NB4 (cell line): Measurements from ENCODE around the gene CADPS.

Experiments used
- CTCF ChIP-seq: IDR thresholded peaks from one replicate; pipeline ENCODE4 v1.5.1; 2012; ENCODE audit warnings: low read depth, low read length
- MAX ChIP-seq: IDR thresholded peaks from 2 replicates; pipeline ENCODE4 v1.6.1; 2011; ENCODE audit warnings: low read depth, low read length
- POLR2A ChIP-seq: IDR thresholded peaks from 2 replicates; pipeline ENCODE4 v1.6.1; 2011; ENCODE audit warnings: mild to moderate bottlenecking; ENCODE audit not compliant: insufficient read length; ENCODE audit errors: extremely low read depth

GRCh38 chr3:62682826-62683225 lies 192.4 kb downstream of the CADPS start:
- no peak for TF ChIP-seq POLR2A
- TF ChIP-seq CTCF: no peak
- no peak for TF ChIP-seq MAX
